Activated CD4-positive, alpha-beta T cell treated with anti-CD3 and anti-CD28 coated beads, Interleukin-2, amount 50 U/mL, for 16 hours (primary cell): ENCODE results near the gene PLCL1.

ENCODE experiments used
- DNase-seq: peaks from one replicate; pipeline ENCODE4 v3.0.0-alpha.2; 2020

The PLCL1 gene

GRCh38 chr2:197929886-197930227, 125.5 kb downstream of the PLCL1 start:
- DNase-seq: no peak

DNA sequence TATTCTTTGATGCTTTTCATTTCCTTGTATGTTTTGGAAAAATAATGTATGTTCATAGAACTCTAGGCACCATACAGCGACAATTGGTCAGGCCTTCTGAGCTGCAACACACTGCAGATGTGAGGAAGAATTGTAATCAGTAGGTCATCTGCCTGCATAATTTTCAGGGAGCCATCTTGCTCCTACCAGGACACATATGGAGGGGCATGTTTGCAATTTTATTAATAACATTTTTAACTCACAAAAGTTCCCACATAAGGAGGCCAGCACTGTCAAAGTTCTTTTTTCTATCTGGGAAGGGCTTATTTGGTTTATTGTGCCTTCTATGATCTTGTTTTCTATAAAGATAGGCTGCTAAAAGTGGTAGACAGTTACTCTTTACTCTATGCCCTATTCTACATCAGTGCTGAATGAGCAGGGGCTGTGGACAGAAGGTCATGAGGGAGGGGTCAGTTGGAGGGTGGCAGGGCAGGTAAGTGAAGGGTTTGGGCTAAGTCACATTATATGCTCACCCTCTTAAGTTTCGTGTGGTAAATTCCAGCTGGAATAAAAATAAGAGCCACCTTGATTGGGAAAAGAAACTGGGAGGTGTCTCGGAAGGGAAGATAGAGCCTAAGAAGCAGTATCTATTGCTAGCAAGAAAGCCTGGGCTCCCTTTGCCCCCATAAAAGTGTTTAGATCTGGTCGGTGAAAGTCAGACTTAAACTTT, 126.3 kb downstream of the PLCL1 start:
- no peak for DNase-seq

DNA sequence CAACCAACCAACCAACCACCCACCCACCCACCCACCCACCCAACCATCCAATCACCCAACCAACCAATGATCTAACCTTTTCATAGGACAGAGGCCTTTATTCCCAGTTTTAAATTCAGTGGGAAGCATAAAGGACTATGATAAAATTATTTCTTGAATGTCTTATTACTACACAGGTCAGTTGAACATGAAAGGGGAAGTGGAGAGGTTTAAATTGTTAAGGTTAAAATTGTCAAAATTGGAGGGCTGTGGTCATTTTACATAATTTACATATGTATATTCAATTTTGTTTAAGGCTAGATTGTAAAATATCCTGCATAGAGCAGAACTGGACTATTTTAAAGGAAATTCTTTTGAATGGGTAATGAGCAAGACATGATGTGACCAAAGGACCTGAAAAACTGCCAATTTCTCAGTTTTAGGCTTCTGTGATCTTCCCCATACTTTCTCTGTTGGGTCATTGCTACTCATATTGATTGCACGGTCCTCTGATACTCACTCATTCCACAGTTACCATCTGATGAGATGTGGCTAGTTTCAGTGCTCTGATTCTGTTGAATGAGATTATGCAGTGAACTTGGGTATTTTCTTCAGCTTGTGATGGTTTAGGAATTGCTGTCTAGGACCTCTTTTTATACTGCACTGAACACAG, 127.4 kb downstream of the PLCL1 start:
- DNase-seq: no peak

DNA sequence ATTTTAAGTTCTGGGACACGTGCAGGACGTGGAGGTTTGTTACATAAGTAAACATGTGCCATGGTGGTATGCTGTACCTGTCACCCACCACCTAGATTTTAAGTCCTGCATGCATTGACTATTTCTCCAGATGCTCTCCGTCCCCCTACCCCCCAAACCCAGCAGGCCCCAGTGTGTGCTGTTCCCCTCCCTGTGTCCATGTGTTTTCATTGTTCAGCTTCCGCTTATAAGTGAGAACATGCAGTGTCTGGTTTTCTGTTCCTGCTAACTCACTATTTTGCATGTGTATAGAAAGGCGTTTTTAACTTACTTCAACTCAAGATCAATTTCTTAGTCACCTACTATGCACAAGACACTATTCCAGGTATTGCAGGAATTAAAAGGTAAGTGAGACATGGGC, 128.0 kb downstream of the PLCL1 start:
- no peak for DNase-seq

GRCh38 chr2:197934261-197934933, 130.0 kb downstream of the PLCL1 start:
- DNase-seq: no peak

GRCh38 chr2:197934934-197935289, 130.5 kb downstream of the PLCL1 start:
- peak; percentile 27 for DNase-seq

DNA sequence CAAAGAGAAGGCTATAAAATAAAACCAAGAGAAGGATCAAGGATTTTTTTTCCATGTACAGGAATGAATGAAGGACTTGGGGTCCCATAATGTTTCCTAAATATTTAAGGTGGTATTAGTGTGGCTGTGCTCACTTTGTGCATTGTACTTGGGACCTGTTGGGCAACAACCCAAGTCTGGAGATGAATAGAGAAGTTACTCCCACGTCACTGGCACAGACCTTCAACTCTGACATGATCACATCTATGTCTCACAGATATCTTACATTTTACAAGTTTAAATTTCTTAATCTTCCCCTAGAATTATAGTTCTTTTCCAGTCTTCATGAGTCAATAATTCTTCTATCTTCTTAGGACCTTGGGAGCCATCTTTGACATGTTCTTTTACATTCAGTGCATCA, 133.4 kb downstream of the PLCL1 start:
- DNase-seq: no peak

DNA sequence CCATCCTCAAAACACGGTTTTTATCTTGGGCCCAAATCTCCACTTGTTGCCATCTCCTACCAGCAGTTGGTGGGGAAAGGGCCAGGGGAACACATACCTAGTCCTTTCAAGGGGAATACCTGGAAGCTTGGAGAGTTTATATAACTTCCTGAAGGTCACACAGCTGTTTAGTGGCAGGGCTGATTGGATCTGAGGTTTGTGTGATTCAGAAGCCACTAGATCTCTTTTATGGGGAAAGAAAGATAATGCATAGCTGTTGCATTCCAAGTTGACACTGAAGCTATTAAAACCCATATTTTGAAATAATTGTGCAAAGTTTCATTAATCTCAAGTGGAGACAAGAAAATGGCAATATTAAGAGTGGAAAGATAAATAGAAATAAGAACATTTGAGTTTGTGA, 134.2 kb downstream of the PLCL1 start:
- no peak for DNase-seq

DNA sequence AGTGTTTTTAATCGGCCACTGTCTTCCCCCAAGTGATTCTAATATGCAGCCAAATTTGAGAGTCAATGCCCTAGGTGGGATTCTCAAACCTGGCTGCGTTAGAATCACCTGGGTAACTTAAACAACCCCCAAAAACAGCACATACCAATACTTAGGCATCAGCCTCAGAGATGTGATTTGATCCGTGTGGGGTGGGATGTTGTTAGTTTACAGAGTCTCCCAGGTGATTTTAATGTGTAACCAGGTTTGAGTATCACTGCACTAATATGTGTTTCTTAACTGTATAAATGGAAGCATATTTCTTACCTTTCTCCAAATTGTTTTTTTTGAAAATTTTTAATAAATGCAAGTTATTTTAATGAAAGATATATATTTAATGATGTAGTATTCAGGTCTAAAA, 135.4 kb downstream of the PLCL1 start:
- no peak for DNase-seq

GRCh38 chr2:197940382-197940781, 136.0 kb downstream of the PLCL1 start:
- no peak for DNase-seq

- DNase-seq: no peak
Observed at GRCh38 chr2:197941715-197942114, 137.3 kb downstream of the PLCL1 start.

GRCh38 chr2:197943731-197944130, 139.3 kb downstream of the PLCL1 start:
- no peak for DNase-seq

DNA sequence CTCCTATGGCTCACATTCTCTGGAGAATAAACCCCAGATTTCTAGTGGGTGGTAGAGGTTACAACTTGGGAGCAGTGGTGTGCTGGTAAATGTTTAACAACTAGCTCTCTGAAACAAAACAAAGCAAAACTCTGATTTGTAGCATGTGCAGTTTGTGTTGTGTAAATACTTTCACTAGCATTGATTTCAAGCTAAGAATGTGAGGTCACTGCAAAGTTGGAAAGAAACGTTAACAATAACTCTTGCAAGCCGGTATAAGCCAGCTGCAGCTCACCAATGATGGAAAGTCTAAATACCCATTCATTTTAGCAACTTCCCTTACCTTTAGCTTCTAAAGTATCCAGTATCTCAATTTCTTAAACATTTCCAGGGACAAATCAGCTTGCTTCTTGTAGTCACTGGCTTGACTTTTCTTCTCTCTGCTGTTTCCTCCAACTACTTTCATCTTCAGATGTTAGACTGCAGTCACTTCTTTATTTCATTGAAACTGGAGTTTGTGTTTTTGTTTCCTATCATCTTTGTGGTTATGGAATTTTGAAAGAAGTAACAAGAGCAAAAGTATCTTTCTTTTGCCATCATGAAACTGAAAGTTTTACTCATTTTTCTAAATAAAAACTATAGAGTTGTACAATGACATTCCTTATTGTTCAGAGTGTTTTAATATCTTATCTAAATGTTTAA, 140.2 kb downstream of the PLCL1 start:
- no peak for DNase-seq

- no peak for DNase-seq
Observed at GRCh38 chr2:197946562-197946961, 142.2 kb downstream of the PLCL1 start.

DNA sequence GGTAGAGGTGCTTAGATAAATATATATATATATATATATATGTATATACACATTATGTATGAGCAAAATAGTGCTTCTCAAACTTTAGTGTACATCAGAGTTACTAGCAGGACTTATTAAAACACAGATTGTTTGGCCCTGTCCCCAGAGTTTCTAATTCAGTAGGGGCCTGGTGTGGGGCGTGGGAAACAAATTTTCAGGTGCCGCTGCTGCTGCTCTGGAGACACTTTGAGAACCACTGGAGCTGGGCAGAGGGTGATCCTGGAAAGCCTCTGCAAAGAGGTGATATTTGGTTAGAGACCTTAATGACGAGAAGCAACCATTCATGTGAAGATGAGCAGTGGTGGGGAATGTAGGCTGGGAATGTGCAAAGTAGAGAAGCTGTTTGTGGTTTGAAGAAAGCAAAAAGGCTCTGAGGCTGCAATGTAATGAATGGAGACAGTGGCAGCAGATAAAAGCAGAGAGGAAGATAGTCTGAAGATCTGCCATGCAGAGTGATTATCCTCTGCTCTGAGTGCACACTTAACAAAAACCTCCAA, 142.9 kb downstream of the PLCL1 start:
- DNase-seq: no peak

DNA sequence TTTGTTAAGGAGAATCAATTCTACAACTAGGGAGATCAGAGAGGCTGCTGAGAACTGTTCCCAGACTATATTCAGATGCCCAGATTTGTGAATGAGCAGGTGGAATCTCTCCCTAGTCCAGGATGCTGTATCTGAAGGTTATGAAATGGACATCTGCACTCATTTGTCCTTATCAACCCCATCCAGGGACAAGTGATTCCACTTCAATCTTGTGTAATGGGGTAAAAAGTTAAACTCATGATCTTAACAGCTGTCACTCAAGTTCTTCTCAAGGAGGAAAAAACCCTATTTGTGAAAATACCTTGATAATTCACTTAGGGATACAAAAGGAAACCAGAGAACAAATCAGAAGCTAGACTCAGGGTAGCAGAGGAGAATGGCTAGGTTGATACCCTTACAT, 144.8 kb downstream of the PLCL1 start:
- DNase-seq: no peak

DNA sequence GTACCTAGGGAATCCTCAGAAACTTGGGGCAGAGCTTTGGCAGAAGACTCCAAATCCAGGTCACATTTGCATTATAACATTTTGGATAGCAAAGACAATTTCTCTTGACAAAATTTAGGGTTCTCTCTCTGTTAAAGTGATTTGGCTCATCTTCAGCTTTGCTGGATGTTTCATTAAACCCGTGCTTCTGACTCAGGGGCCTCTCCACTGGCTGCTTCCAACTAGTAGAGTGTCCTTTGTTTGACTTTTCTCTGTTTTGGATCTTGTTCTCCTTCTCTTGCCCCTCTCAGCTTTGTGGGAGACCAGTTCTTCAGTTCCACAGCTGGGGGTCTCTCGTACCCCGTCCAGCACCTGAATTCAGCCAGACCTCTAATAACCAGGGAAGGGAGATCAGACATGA, 145.6 kb downstream of the PLCL1 start:
- DNase-seq: no peak

DNA sequence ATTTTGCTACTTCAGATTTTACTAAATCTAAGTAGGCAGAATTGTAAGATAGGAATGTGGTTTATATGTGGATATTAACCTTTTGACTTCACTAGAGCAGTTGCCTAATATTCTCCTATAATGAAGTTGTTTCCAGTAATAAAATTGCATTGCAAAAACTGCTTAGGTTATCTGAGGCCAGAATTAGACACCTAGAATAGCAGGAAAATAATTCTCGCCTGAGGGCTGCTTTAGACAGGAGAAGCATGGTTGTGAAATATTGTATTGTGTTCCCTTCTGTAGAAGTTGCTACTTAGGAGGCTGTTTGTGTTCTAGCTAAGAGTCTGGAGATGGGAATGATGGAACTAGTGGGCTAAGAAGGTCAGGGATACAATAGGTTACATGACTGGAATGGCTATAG, 146.3 kb downstream of the PLCL1 start:
- DNase-seq: no peak

GRCh38 chr2:197952540-197953202, 148.3 kb downstream of the PLCL1 start:
- DNase-seq: peak; percentile 31

DNA sequence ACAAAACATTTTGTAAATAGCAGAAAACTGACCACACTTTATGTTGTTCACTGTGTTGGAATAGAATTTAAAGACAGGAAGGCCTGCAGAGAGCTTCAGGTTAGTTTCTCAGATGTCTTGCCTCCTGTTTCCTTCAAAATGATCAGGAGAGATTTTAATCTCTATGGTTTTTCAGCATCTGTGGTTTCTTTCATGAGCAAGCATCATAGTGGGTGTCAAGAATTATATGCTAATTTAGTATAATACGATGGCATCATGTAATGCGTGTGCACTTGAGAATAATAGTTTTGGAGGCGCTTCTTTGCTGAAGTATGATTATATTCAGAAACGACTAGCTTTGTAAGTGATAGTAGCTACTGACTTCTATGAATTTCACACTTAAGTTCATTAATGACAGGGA, 149.9 kb downstream of the PLCL1 start:
- DNase-seq: no peak

DNA sequence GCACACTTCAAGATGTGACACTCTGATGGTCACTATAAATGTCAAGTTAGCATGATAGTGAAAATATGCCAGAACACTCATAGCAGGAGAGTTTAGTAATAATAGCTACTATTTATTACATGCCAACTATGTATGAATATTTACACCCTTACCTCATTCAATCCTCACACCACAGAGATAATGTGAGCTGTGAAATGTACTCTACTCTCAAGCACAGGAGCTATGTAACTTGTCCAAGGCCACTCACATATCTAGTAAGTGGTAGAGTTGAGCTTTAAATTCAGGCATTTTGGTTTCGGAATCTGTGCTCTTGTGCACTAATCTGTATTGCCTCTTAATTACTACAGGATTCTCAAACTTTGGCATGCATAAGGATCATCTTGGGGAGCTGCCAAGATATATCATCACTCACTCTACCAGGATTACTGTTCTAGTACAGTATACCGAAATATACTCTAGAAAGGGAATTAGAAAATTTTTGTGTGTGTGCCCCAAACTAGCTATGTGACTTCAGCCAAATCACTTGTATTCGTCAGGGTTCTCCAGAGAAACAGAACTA, 154.3 kb downstream of the PLCL1 start:
- DNase-seq: no peak

DNA sequence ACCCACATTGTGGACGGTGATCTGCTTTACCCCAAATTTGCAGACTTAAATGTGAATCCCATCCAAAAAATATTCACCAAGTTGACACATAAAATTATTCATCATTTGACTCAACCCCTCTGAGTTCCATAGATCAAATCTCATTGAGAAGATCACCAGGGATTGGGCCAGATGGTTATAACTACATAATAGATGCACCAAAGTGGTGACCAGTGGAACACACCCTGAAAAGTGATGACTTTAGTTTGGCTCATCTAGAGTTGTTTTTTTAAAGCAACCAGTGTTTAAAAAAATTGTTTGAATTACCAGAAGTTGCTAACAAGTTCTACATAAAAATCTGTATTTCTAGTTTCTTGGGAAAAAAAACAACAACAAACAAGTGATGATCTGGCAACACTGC, 155.0 kb downstream of the PLCL1 start:
- no peak for DNase-seq

DNA sequence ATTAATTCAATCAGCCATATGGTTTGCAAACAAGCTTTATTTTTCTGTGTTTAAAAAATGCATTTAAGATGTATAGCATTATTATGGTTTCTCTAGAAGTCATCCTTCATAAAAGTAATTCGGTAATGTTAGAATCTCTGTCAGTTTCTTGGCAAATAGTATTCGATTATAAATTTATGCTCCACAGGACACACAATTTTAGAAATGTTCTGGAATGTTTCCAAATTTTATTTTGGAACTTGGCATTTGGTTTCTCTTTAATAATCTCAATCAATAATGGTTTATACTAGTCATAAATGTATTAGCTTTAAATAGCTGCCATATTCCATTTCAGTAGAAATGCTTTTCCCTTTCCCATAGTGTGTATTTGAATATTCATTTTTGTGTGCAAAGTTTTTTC, 156.4 kb downstream of the PLCL1 start:
- DNase-seq: no peak
